Mesendoderm (in vitro differentiated cells): ENCODE measurements around the gene TRAPPC10.

Experiments used
- DNase-seq: peaks from one replicate; pipeline ENCODE4 v3.0.0; 2013
- H2AK5ac ChIP-seq: 2 replicates; pipeline ENCODE4 v1.6.1; 2013; ENCODE audit warnings: low read length, inconsistent platforms
- H2BK120ac ChIP-seq: 2 replicates; pipeline ENCODE4 v1.6.1; 2013; ENCODE audit warnings: low read depth, mild to moderate bottlenecking, low read length, moderate library complexity, mixed read lengths
- H2BK15ac ChIP-seq: replicated peaks from 2 replicates; pipeline ENCODE4 v1.6.1; 2013; ENCODE audit warnings: low read depth, mild to moderate bottlenecking, moderate library complexity
- H2BK5ac ChIP-seq: 2 replicates; pipeline ENCODE4 v1.6.1; 2013; ENCODE audit warnings: low read length, inconsistent platforms
- H3K18ac ChIP-seq: 2 replicates; pipeline ENCODE4 v1.6.1; 2013; ENCODE audit warnings: mild to moderate bottlenecking, low read length, mixed read lengths
- H3K23ac ChIP-seq: one replicate; pipeline ENCODE4 v1.6.1; 2013; ENCODE audit warnings: low read length
- H3K27ac ChIP-seq: 2 replicates; pipeline ENCODE4 v1.5.1; 2013; ENCODE audit warnings: low read depth, mild to moderate bottlenecking, inconsistent platforms, low read length, moderate library complexity
- H3K27me3 ChIP-seq: 2 replicates; pipeline ENCODE4 v1.6.1; 2013; ENCODE audit warnings: low read length, control low read depth, mild to moderate bottlenecking, inconsistent platforms; ENCODE audit not compliant: insufficient read depth, poor library complexity
- H3K36me3 ChIP-seq: 2 replicates; pipeline ENCODE4 v1.6.1; 2013; ENCODE audit warnings: low read length, inconsistent platforms; ENCODE audit not compliant: control insufficient read depth, insufficient read depth
- H3K4ac ChIP-seq: one replicate; pipeline ENCODE4 v1.6.1; 2013; ENCODE audit warnings: low read depth, mild to moderate bottlenecking, low read length, moderate library complexity
- H3K4me1 ChIP-seq: 2 replicates; pipeline ENCODE4 v1.6.1; 2013; ENCODE audit warnings: low read depth, low read length, inconsistent platforms; ENCODE audit not compliant: control insufficient read depth
- H3K4me2 ChIP-seq: 2 replicates; pipeline ENCODE4 v1.6.1; 2013; ENCODE audit warnings: low read length
- H3K4me3 ChIP-seq: 2 replicates; pipeline ENCODE4 v1.5.1; 2013; ENCODE audit warnings: mild to moderate bottlenecking, low read length
- H3K56ac ChIP-seq: one replicate; pipeline ENCODE4 v1.6.1; 2013; ENCODE audit warnings: low read length
- H3K79me1 ChIP-seq: 2 replicates; pipeline ENCODE4 v1.6.1; 2013; ENCODE audit warnings: low read length, inconsistent platforms
- H3K79me2 ChIP-seq: 2 replicates; pipeline ENCODE4 v1.6.1; 2013; ENCODE audit warnings: mild to moderate bottlenecking, low read length; ENCODE audit not compliant: control insufficient read depth, insufficient read depth
- H3K9ac ChIP-seq: 2 replicates; pipeline ENCODE4 v1.6.1; 2013; ENCODE audit warnings: low read length, inconsistent platforms
- H4K5ac ChIP-seq: one replicate; pipeline ENCODE4 v1.6.1; 2013; ENCODE audit warnings: low read length
- H4K8ac ChIP-seq: one replicate; pipeline ENCODE4 v1.6.1; 2013; ENCODE audit warnings: low read depth, mild to moderate bottlenecking, control low read depth, low read length, moderate library complexity
- WGBS: extraction: QIAGEN DNeasy Blood & Tissue Kit; methylation state at CpG from one replicate; pipeline ENCODE4 v1.1.7; 2013; ENCODE audit warnings: low lambda C conversion rate, missing lambda C conversion rate; ENCODE audit not compliant: insufficient coverage; ENCODE audit errors: extremely low coverage; 5-methylcytosine and 5-hydroxymethylcytosine counted together

The TRAPPC10 gene

GRCh38 chr21:44082648-44083440 is 70.7 kb downstream of the TRAPPC10 start:
- Histone ChIP-seq H3K18ac (no peak overlapping the region), H3K9ac (no peak overlapping the region), H3K36me3 (peaks cover 5% of the 10 kb centered on the region), H3K4me2 (no peak overlapping the region), H2BK120ac (no peak overlapping the region), H2BK15ac (no peak overlapping the region), H4K5ac (no peak overlapping the region), H3K4ac (no peak overlapping the region), H3K79me1 (no peaks in the 10 kb centered on the region), H3K27ac (no peak overlapping the region), H2AK5ac (no peak overlapping the region), H2BK5ac (no peak overlapping the region), H3K79me2 (no peaks in the 10 kb centered on the region), H3K23ac (no peak overlapping the region), H4K8ac (no peak overlapping the region), H3K4me3 (no peak overlapping the region), H3K27me3 (no peaks in the 10 kb centered on the region), H3K4me1 (no peaks in the 10 kb centered on the region), H3K56ac (no peak overlapping the region)
- no peak for DNase-seq
- WGBS, result no CpG with 5 or more reads among the region's 24 CpGs

DNA sequence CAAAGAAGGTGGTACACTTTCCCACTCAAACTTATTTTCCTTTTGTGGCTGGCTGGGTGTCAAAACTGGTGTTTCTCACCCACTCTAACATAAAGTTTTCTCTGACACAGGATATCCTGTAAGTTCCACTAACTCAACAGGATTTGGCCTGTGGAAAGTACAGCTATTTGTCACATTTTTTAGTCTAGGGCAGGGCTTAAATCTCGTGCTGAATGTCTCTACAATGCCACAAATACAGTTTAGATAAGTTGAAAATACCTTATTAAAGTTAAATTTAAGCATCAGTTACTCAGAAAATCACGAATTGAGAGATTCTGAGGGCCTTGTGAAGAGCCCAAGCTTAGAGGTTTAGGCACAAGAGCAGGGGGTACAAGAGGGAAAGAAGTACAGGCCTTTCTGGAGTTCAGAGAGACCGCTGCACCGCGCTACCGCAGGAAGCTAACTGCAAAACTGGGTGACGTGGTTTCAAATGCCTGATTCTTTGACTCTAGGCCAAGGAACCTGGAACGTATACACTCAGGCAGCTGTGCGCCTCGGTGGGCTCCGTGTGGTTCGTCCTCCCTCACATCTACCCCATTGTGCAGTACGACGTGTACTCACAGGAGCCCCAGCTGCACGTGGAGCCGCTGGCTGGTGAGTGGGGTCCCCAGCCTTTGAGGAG is 71.7 kb downstream of the TRAPPC10 start:
- Histone ChIP-seq H3K27me3 (no peaks in the 10 kb centered on the region), H3K4ac (no peak overlapping the region), H3K9ac (no peak overlapping the region), H4K8ac (no peak overlapping the region), H2BK15ac (no peak overlapping the region), H2AK5ac (no peak overlapping the region), H3K36me3 (peaks cover 5% of the 10 kb centered on the region), H2BK120ac (no peak overlapping the region), H3K4me3 (no peak overlapping the region), H3K79me1 (no peaks in the 10 kb centered on the region), H3K4me1 (no peaks in the 10 kb centered on the region), H2BK5ac (no peak overlapping the region), H3K4me2 (no peak overlapping the region), H4K5ac (no peak overlapping the region), H3K27ac (no peak overlapping the region), H3K18ac (no peak overlapping the region), H3K56ac (no peak overlapping the region), H3K79me2 (no peaks in the 10 kb centered on the region), H3K23ac (no peak overlapping the region)
- WGBS, result no CpG with 5 or more reads among the region's 16 CpGs
- DNase-seq, result no peak

- Histone ChIP-seq H2BK120ac (no peak overlapping the region), H3K79me2 (no peaks in the 10 kb centered on the region), H3K56ac (no peak overlapping the region), H3K18ac (no peak overlapping the region), H3K4ac (no peak overlapping the region), H4K5ac (no peak overlapping the region), H3K79me1 (no peaks in the 10 kb centered on the region), H3K4me1 (no peaks in the 10 kb centered on the region), H3K27ac (no peak overlapping the region), H2AK5ac (no peak overlapping the region), H3K27me3 (no peaks in the 10 kb centered on the region), H2BK5ac (no peak overlapping the region), H3K36me3 (peaks cover 5% of the 10 kb centered on the region), H3K23ac (no peak overlapping the region), H3K4me3 (no peak overlapping the region), H3K9ac (no peak overlapping the region), H4K8ac (no peak overlapping the region), H2BK15ac (no peak overlapping the region), H3K4me2 (no peak overlapping the region)
- WGBS, result no CpG with 5 or more reads among the region's 7 CpGs
- DNase-seq, result no peak
Observed at GRCh38 chr21:44084496-44085241, 72.6 kb downstream of the TRAPPC10 start.

- Histone ChIP-seq H3K4me2 (no peak overlapping the region), H3K36me3 (peaks cover 3% of the 10 kb centered on the region), H4K8ac (no peak overlapping the region), H3K9ac (no peak overlapping the region), H2BK120ac (no peak overlapping the region), H3K4me1 (no peaks in the 10 kb centered on the region), H3K56ac (no peak overlapping the region), H3K27ac (no peak overlapping the region), H3K18ac (no peak overlapping the region), H2BK15ac (no peak overlapping the region), H2AK5ac (no peak overlapping the region), H3K23ac (no peak overlapping the region), H3K79me2 (no peaks in the 10 kb centered on the region), H2BK5ac (no peak overlapping the region), H4K5ac (no peak overlapping the region), H3K27me3 (no peaks in the 10 kb centered on the region), H3K4ac (no peak overlapping the region), H3K79me1 (no peaks in the 10 kb centered on the region), H3K4me3 (no peak overlapping the region)
- no CpG with 5 or more reads among the region's 15 CpGs for WGBS
- DNase-seq, result no peak
Observed at GRCh38 chr21:44085491-44086321, 73.6 kb downstream of the TRAPPC10 start.

DNA sequence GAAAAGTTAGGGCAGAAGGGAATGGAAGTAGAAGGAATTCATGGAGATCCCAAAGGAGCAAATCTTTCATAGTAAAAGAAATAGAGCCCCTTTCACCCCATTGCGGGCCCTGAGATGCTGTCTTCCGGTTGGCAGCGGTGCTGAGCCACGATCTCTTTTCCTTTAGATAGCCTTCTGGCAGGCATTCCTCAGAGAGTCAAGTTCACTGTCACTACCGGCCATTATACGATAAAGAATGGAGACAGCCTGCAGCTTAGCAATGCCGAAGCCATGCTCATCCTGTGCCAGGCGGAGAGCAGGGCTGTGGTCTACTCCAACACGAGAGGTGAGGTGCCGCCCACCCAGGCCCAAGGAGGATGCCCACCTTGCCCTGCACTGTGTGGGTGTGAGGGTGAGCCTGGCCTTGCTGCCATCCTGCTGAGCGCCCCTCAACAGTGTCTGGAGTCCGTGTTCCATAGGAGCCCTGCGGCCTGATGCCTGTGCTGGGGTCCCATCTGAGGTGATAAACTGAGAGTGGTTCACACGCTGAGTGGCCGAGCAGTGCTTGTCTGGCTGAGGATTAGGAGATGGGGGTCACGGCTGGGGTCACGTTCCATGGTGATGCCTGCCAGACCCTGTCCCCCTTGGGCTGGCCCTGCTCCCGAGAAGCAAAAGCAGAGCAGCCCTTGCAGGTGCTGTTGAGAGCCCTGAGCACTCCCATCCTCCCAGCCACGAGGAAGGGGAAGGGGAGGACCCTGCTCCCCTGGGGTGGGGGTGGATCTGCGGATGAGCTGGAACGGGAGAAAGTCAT is 74.7 kb downstream of the TRAPPC10 start:
- H3K18ac ChIP-seq, result no peak overlapping the region
- no CpG with 5 or more reads among the region's 21 CpGs for WGBS

More for the DNA sequence above, 74.7 kb downstream of the TRAPPC10 start:
- Histone ChIP-seq H3K27me3 (no peaks in the 10 kb centered on the region), H2BK5ac (no peak overlapping the region), H2BK120ac (no peak overlapping the region), H3K36me3 (peaks cover 4% of the 10 kb centered on the region), H3K79me2 (no peaks in the 10 kb centered on the region), H4K8ac (no peak overlapping the region), H3K4me2 (no peak overlapping the region), H3K27ac (no peak overlapping the region), H3K9ac (no peak overlapping the region), H2AK5ac (no peak overlapping the region), H2BK15ac (no peak overlapping the region), H3K4ac (no peak overlapping the region), H3K23ac (no peak overlapping the region), H3K56ac (no peak overlapping the region), H4K5ac (no peak overlapping the region), H3K79me1 (no peaks in the 10 kb centered on the region), H3K4me1 (no peaks in the 10 kb centered on the region), H3K4me3 (no peak overlapping the region)
- DNase-seq, result no peak
